NCI-H2196 (cell line): ENCODE results near the gene UGT2A1.

Experiments
- DNase-seq: peaks from one replicate; lab custom pipeline; 2025; ENCODE audit not compliant: unreplicated experiment; lab: John Stamatoyannopoulos, UW

UGT2A1 gene

DNA sequence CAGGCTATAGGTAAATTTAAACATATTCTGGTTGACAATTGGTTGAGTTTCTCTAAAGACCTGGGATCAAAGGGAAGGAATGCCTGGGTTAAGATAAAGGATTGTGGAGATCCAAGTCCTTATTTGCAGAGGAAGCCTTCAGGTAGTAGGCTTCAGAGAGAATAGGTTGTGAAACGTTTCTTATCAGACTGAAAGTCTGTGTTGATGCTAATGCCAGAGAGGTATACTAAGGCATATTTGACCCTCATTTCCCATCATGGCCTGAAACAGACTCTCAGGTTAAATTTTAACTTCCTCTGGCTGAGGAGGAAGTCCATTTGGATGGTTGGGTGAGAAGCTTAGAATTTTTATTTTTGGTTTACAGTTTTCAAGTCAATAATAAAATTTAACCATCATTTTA lies 61.7 kb downstream of the UGT2A1 start:
- no peak for DNase-seq

DNA sequence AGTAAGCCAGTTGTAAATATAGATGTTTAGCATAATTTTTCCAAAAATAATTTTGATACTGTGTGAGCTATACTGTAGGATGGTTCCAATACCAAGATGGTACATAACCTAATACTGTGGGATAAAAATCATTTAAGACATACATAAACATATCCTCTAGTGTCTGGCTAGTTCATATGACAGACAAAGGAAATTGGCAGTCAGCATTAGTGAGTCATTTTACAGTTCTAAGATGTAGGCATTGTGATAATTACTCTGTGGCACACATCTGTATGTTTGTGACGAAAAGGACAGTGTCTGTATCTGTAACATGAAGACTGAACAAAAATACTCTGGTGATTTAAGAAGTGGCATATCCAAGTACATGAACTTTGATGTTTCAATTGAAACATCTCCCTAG lies 63.2 kb downstream of the UGT2A1 start:
- no peak for DNase-seq

DNA sequence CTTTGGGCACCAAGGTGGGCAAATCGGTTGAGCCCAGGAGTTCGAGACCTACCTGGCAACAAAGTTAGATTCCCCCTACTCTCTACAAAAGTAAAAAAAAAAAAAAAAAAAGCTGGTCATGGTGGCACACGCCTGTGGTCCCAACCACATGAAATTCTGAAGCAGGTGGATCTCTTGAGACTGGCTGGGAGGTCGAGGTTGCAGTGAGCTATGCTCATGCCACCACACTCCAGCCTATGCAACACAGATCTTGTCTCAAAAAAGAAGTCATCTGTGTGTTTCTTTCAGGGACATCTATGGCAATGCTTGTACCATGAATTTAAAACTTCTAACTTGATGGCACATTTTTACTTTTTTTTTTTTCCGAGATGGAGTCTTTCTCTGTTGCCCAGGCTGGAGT lies 68.9 kb downstream of the UGT2A1 start:
- DNase-seq, result no peak

DNA sequence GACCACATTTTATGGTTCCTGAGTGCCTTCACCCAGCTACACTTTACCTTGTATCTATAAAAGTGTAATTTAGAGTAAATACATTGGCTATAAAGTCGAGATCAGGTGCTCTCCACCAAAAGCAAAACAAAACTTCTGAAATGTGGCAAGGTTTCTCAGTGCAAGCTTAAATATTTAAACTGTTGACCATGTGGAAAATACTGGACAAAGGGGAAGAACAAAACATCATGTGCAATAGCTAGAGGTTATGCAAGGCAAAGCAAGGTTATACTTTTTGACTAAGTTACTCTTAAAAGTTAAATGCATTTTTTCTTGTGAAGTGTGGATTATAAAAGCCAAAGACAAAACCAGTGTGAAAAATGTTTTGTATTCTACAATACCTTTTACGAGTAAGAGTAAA lies 69.5 kb downstream of the UGT2A1 start:
- DNase-seq, result no peak

DNA sequence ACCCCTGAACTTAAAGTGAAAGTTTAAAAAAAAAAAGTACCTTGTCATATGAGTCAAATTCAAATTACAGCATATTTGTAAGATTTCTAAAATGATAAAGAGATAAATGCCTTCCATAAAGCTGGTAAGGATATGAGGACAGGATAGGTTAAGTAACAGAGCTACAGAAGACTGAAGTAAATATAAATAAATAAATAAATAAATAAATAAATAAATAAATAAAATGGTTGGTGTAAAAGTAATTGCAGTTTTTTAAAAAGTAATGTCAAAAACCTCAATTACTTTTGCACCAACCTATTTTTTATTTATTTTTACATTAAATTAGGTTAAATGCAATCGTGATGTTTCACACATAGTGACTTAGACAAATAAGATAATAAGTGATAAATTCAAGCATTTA lies 75.8 kb downstream of the UGT2A1 start:
- no peak for DNase-seq

DNA sequence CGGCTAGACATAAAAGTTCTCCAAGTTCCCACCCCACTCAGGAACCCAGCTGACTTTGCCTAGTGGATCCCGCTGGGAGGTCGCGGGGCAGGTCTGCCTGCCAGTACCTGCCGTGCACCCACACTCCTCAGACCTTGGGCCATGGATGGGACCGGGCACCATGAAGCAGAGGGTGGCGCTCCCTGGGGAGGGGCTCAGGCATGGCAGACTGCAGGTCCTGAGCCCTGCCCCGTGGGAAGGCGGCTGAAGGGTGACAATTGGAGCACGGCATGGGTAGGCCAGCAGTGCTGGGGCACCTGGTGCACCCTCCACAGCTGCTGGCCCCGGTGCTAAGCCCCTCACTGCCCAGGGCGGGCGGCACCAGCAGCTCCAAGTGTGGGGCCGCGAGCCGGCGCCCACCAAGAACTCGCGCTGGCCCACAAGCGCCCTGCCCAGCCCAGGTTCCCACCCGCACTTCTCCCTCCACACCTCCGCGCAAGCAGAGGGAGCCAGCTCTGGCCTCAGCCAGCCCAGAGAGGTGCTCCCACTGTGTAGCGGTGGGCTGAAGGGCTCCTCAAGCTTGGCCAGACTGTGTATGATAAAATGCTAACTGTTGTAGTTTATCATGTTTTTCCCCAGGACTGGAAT lies 76.7 kb downstream of the UGT2A1 start:
- no peak for DNase-seq

DNA sequence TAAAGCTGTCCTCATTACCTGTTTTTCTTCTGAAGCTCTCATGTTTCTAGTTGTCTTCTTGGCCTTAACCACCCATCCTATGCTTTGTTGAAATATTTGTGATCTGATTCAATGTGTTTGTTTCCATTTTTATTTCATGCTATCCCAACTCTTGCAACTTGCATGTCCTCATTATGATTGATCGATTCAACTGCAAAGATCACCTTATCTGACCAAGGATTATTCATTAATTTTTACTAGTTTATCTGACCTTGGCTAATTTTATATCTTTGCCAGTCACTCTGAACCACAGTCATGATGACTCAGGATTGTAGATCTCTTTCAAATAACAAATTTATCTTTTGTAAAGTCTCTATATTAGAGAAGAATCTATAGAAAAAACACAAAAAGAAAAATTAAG lies 84.3 kb downstream of the UGT2A1 start:
- DNase-seq, result no peak

DNA sequence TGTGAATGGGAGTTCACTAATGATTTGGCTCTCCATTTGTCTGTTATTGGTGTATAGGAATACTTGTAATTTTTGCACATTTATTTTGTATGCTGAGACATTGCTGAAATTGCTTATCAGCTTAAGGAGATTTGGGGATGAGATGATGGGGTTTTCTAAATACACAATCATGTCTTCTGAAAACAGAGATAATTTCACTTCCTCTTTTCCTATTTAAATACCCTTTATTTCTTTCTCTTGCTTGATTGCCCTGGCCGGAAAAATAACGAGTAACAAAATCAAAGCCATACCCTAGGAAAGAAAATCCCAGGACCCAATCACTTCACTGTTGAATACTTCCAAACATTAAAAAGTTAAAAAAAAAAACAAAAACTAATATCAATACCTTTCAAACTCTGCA lies 89.6 kb downstream of the UGT2A1 start:
- no peak for DNase-seq

DNA sequence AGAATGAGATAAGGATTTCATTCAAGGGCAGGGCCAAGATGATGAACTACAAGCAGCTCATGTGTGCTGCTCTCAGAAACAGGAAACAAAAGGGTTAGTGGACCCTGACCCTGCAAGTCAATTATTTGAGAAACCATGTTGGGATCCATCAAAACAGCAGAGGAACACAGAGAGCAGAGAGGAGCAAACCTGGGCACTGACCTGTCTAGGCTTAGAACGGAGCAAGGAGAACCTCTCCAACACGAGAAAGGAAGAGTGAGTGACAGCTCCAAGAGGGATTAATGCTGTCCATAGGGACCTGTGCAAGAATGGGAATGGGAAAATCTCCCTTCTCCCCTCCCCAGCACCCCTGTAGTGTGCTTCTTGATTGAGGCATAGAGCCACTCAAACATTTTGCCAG lies 103.4 kb downstream of the UGT2A1 start:
- DNase-seq, result no peak

DNA sequence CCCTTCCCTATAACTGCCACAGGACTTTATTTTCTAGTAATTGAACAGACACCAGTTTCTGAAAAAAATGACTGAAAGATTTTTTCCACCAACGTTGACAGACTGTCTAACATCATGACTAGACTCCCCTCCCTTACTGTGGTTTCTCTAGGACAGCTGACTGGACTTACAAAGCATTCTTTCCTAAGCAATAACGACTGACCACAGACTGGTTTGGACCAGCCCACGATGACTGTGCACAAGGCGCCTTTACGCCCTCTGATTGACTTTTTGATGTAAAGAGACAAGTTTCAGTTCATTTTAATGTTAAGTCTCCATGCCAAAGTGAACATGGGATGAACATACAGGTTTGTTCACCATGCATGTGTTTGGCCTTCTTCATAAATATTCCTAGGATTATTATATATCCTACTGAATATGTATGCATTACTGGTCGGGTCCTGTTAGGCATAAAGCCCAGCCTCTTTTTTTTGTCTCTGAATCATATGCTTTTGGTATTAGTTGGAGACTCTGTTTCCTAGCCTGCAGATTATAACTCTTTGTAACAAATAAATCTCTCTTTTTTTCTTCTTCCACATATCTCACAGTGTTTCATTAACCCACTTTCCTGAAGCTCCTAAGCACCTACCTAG lies 106.8 kb downstream of the UGT2A1 start:
- no peak for DNase-seq
